Mesenchymal stem cell (in vitro differentiated cells and primary cell): ENCODE measurements around the gene SMARCC2.
"Not testable (repeated sequence)": the region's sequence is repeated elsewhere in the genome, so short reads cannot be mapped to it uniquely, and the experiment has no call there.

Experiments
- DNase-seq: peaks from one replicate; pipeline ENCODE4 v3.0.0-alpha.2; 2013
- H2AFZ ChIP-seq: one replicate; pipeline ENCODE4 v1.6.1; 2013; ENCODE audit warnings: low read depth, mild to moderate bottlenecking, control low read depth, inconsistent platforms, low read length, moderate library complexity
- H2AK5ac ChIP-seq: 2 replicates; pipeline ENCODE4 v1.6.1; 2013; ENCODE audit warnings: low read length, moderate library complexity, mild to moderate bottlenecking, inconsistent platforms; ENCODE audit not compliant: severe bottlenecking
- H2BK120ac ChIP-seq: one replicate; pipeline ENCODE4 v1.6.1; 2013; ENCODE audit warnings: low read depth, mild to moderate bottlenecking, inconsistent platforms, low read length, moderate library complexity
- H2BK12ac ChIP-seq, 2 experiments: one replicate each; pipeline ENCODE4 v1.6.1; 2013; ENCODE audit warnings: inconsistent platforms in 2 of 2, low read length in 2 of 2, mild to moderate bottlenecking in 2 of 2, moderate library complexity in 2 of 2, control low read depth in 1 of 2
- H2BK15ac ChIP-seq: one replicate; pipeline ENCODE4 v1.6.1; 2013; ENCODE audit warnings: mild to moderate bottlenecking, low read depth, inconsistent platforms; ENCODE audit not compliant: poor library complexity, severe bottlenecking
- H2BK5ac ChIP-seq: 2 replicates; pipeline ENCODE4 v1.6.1; 2013; ENCODE audit warnings: low read depth, mild to moderate bottlenecking, low read length, control low read depth, inconsistent platforms; ENCODE audit not compliant: poor library complexity, severe bottlenecking
- H3K14ac ChIP-seq, 2 experiments: one replicate each; pipeline ENCODE4 v1.6.1; 2013; ENCODE audit warnings: inconsistent platforms in 2 of 2, low read length in 2 of 2, control low read depth in 1 of 2, mild to moderate bottlenecking in 1 of 2, moderate library complexity in 1 of 2
- H3K18ac ChIP-seq, 2 experiments: one replicate each; pipeline ENCODE4 v1.6.1; 2013; ENCODE audit warnings: inconsistent platforms in 2 of 2, low read length in 2 of 2, control low read depth in 1 of 2, low read depth in 1 of 2, mild to moderate bottlenecking in 1 of 2
- H3K23ac ChIP-seq, 2 experiments: one replicate each; pipeline ENCODE4 v1.6.1; 2013; ENCODE audit warnings: inconsistent platforms in 2 of 2, low read length in 2 of 2, mild to moderate bottlenecking in 2 of 2, moderate library complexity in 2 of 2, control low read depth in 1 of 2
- H3K27ac ChIP-seq: 2 replicates; pipeline ENCODE4 v1.5.1; 2013; ENCODE audit warnings: mild to moderate bottlenecking, moderate library complexity, low read length, control low read depth, inconsistent platforms; ENCODE audit not compliant: poor library complexity, severe bottlenecking
- H3K27me3 ChIP-seq, 2 experiments: 2 replicates each; pipeline versions ENCODE4 v1.6.1 to v1.7.0; 2013; ENCODE audit warnings: low read length in 2 of 2, mild to moderate bottlenecking in 2 of 2, moderate library complexity in 2 of 2, control low read depth in 1 of 2, inconsistent platforms in 1 of 2; ENCODE audit not compliant: control insufficient read depth in 1 of 2, insufficient read depth in 1 of 2
- H3K36me3 ChIP-seq, 2 experiments: 2 replicates each; pipeline versions ENCODE4 v1.6.1 to v1.7.0; 2013; ENCODE audit warnings: low read length in 2 of 2, control low read depth in 1 of 2, inconsistent platforms in 1 of 2, low read depth in 1 of 2, mild to moderate bottlenecking in 1 of 2; ENCODE audit not compliant: insufficient read depth in 2 of 2, control insufficient read depth in 1 of 2
- H3K4ac ChIP-seq, 2 experiments: one replicate each; pipeline ENCODE4 v1.6.1; 2013; ENCODE audit warnings: inconsistent platforms in 2 of 2, low read length in 2 of 2, mild to moderate bottlenecking in 2 of 2, moderate library complexity in 2 of 2, control low read depth in 1 of 2, low read depth in 1 of 2
- H3K4me1 ChIP-seq: 2 replicates; pipeline ENCODE4 v1.6.1; 2013; ENCODE audit warnings: low read depth, low read length, control low read depth; ENCODE audit not compliant: control insufficient read depth, insufficient read depth
- H3K4me2 ChIP-seq: 2 replicates; pipeline ENCODE4 v1.6.1; 2013; ENCODE audit warnings: low read length, mild to moderate bottlenecking, inconsistent platforms; ENCODE audit not compliant: poor library complexity, severe bottlenecking
- H3K4me3 ChIP-seq, 2 experiments: 2 replicates each; pipeline versions ENCODE4 v1.5.1 to v1.7.0; 2013; ENCODE audit warnings: low read length in 2 of 2, mild to moderate bottlenecking in 2 of 2, control low read depth in 1 of 2, low read depth in 1 of 2; ENCODE audit not compliant: insufficient read depth in 1 of 2
- H3K79me1 ChIP-seq: replicated peaks from 2 replicates; pipeline ENCODE4 v1.6.1; 2013; ENCODE audit warnings: mild to moderate bottlenecking, control low read depth, low read length, inconsistent platforms; ENCODE audit not compliant: poor library complexity, severe bottlenecking
- H3K9ac ChIP-seq: 2 replicates; pipeline ENCODE4 v1.7.0; 2013; ENCODE audit warnings: mild to moderate bottlenecking, low read length, moderate library complexity
- H3K9me3 ChIP-seq: 2 replicates; pipeline ENCODE4 v1.7.0; 2013; ENCODE audit warnings: mild to moderate bottlenecking, low read length; ENCODE audit not compliant: control insufficient read depth
- H4K8ac ChIP-seq: one replicate; pipeline ENCODE4 v1.6.1; 2013; ENCODE audit warnings: inconsistent platforms, mild to moderate bottlenecking, low read length, moderate library complexity
- H4K91ac ChIP-seq: one replicate; pipeline ENCODE4 v1.6.1; 2013; ENCODE audit warnings: mild to moderate bottlenecking, low read length, inconsistent platforms
- WGBS: methylation state at CpG from one replicate; pipeline ENCODE4 v1.1.7; 2013; ENCODE audit warnings: mixed read lengths; 5-methylcytosine and 5-hydroxymethylcytosine counted together

The SMARCC2 gene

DNA sequence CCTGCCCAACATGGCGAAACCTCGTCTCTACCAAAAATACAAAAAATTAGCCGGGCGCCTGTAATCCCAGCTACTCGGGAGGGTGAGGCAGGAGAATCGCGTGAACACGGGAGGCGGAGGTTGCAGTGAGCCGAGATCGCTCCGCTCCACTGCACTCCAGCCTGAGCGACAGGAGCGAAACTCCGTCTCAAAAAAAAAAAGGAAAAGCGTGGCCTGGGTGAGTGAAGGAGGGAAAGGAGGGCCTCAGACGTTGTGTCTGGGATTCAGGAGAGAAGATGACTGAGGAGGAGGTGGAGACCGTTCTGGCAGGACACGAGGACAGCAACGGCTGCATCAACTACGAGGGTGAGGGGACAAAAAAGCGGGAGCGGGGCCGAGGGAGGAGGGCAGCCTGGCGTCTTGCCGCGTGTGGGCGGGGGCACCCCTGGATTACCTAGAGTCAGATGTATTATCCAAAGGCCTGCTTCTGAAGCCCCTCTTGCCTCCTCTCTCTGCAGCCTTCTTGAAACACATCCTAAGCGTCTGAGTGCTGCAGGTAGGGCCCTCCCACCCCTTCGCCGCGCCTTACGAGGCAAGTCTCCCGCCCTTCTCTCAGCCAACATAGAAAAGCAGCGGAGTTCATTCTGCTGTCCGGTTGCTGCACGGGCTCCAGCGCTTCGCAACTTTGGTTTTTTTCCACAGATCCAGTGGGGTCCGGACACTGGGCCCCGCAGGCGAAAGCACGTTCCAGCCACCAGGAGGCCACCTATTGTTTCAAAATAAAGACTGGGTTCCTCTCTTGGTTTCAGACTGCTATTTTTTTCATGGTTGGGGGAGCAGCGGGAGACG is 31.9 kb downstream of the SMARCC2 start:
- Histone ChIP-seq H2AFZ (peak overlapping the region; percentile 8), H3K23ac (peak overlapping the region in 1 of 2 experiments; percentile 23), H3K36me3 (peaks cover 47 to 50% of the 10 kb centered on the region in 2 experiments), H3K18ac (peak overlapping the region; percentile 7 to 96), H3K79me1 (peaks cover 19% of the 10 kb centered on the region), H4K8ac (peak overlapping the region; percentile 8), H2BK5ac (peak overlapping the region; percentile 19), H2BK120ac (peak overlapping the region; percentile 67), H3K4me1 (peaks cover 30% of the 10 kb centered on the region), H3K27ac (peak overlapping the region; percentile 98), H3K9ac (peak overlapping the region; percentile 87), H2BK12ac (peak overlapping the region in 1 of 2 experiments; percentile 59), H3K27me3 (no peaks in the 10 kb centered on the region), H3K4me3 (peak overlapping the region; percentile 51 to 80), H3K4ac (peak overlapping the region; percentile 1 to 71), H3K14ac (no peak overlapping the region), H3K4me2 (peak overlapping the region; percentile 64), H2BK15ac (peak overlapping the region; percentile 1), H2AK5ac (no peak overlapping the region), H4K91ac (peak overlapping the region; percentile 3), H3K9me3 (no peaks in the 10 kb centered on the region)
- peak; percentile 94 for DNase-seq
- WGBS, result 18% methylated on average over 43 of the region's 45 CpGs

GRCh38 chr12:56156464-56157200 is 32.7 kb downstream of the SMARCC2 start:
- H3K79me1 ChIP-seq, result peaks cover 19% of the 10 kb centered on the region
- DNase-seq, H4K91ac ChIP-seq, H3K4ac ChIP-seq, H2BK15ac ChIP-seq, H2BK12ac ChIP-seq, H3K9me3 ChIP-seq, H2BK120ac ChIP-seq, H3K14ac ChIP-seq, H4K8ac ChIP-seq, H2BK5ac ChIP-seq, H3K27me3 ChIP-seq, H2AK5ac ChIP-seq, H3K23ac ChIP-seq, H3K18ac ChIP-seq, H2AFZ ChIP-seq: not testable (repeated sequence)
- H3K4me2 ChIP-seq, result peak overlapping the region; percentile 64
- H3K9ac ChIP-seq, result peak overlapping the region; percentile 87
- H3K4me1 ChIP-seq, result peaks cover 27% of the 10 kb centered on the region
- peak overlapping the region; percentile 98 for H3K27ac ChIP-seq
- H3K36me3 ChIP-seq, result peaks cover 39 to 43% of the 10 kb centered on the region in 2 experiments
- H3K4me3 ChIP-seq, result peak overlapping the region in 1 of 2 experiments; percentile 80
- WGBS, result 92% methylated on average over 21 of the region's 21 CpGs

- no peak overlapping the region for H3K23ac ChIP-seq
- no peak for DNase-seq
- H3K4me3 ChIP-seq, result no peak overlapping the region
- H3K27ac ChIP-seq, result no peak overlapping the region
- H3K4me2 ChIP-seq, result no peak overlapping the region
- H2AFZ ChIP-seq, result no peak overlapping the region
- no peak overlapping the region for H3K14ac ChIP-seq
- WGBS, result 97% methylated on average over 11 of the region's 11 CpGs
- no peaks in the 10 kb centered on the region for H3K27me3 ChIP-seq
- no peak overlapping the region for H3K18ac ChIP-seq
- H3K36me3 ChIP-seq, result peaks cover 26 to 30% of the 10 kb centered on the region in 2 experiments
- no peak overlapping the region for H2BK12ac ChIP-seq
- H3K79me1 ChIP-seq, result peaks cover 19% of the 10 kb centered on the region
- no peak overlapping the region for H3K4ac ChIP-seq
- H3K9me3 ChIP-seq, result no peaks in the 10 kb centered on the region
- H2BK15ac ChIP-seq, result no peak overlapping the region
- H2BK120ac ChIP-seq, result no peak overlapping the region
- no peak overlapping the region for H2AK5ac ChIP-seq
- peaks cover 18% of the 10 kb centered on the region for H3K4me1 ChIP-seq
- H4K91ac ChIP-seq, result no peak overlapping the region
- no peak overlapping the region for H2BK5ac ChIP-seq
- H4K8ac ChIP-seq, result no peak overlapping the region
- H3K9ac ChIP-seq, result no peak overlapping the region
Measured at GRCh38 chr12:56155256-56155845, 33.9 kb downstream of the SMARCC2 start.

DNA sequence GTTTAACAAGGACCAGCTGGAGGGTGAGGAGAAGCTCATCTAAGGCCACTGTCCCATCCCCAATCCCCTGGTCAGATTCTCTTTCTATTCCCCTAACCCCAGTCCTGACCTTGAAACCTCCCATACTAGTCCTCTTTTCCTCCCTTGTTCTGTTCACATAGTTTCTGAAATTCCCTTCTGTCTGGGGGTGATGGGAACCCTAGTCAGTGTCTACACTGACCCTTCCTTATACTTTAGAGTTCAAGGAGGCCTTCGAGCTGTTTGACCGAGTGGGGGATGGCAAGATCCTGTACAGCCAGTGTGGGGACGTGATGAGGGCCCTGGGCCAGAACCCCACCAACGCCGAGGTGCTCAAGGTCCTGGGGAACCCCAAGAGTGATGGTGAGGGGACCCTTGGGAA is 34.5 kb downstream of the SMARCC2 start:
- Histone ChIP-seq H2AFZ (no peak overlapping the region), H3K18ac (no peak overlapping the region), H2BK12ac (no peak overlapping the region), H3K4me3 (no peak overlapping the region), H3K4me1 (peaks cover 13% of the 10 kb centered on the region), H3K4ac (no peak overlapping the region), H4K8ac (no peak overlapping the region), H3K14ac (no peak overlapping the region), H3K9me3 (no peaks in the 10 kb centered on the region), H4K91ac (no peak overlapping the region), H3K9ac (no peak overlapping the region), H2BK15ac (no peak overlapping the region), H2BK5ac (no peak overlapping the region), H3K36me3 (peaks cover 21 to 24% of the 10 kb centered on the region in 2 experiments), H3K4me2 (no peak overlapping the region), H3K23ac (no peak overlapping the region), H3K27me3 (no peaks in the 10 kb centered on the region), H3K79me1 (peaks cover 19% of the 10 kb centered on the region), H2BK120ac (no peak overlapping the region), H3K27ac (no peak overlapping the region), H2AK5ac (no peak overlapping the region)
- 100% methylated on average over 5 of the region's 5 CpGs for WGBS
- DNase-seq, result no peak
